Endothelial cell (in vitro differentiated cells): ENCODE measurements around the gene ACOT11. TPM values are rescaled to one million over a fixed set of nuclear protein-coding genes. Genes with fewer than 3 reads are reported as not detected.

Experiments used
- DNase-seq: peaks from one replicate; pipeline ENCODE4 v3.0.0; 2021; ENCODE audit warnings: low spot score
- H3K27ac Mint-ChIP-seq: one replicate; pipeline ENCODE4 v1.8.0; 2021; ENCODE audit warnings: mixed read lengths, inconsistent platforms; ENCODE audit not compliant: unreplicated experiment
- H3K27me3 Mint-ChIP-seq: one replicate; pipeline ENCODE4 v1.8.0; 2021; ENCODE audit warnings: mild to moderate bottlenecking, moderate library complexity, mixed read lengths, inconsistent platforms; ENCODE audit not compliant: unreplicated experiment
- H3K36me3 Mint-ChIP-seq: one replicate; pipeline ENCODE4 v1.8.0; 2021; ENCODE audit warnings: mild to moderate bottlenecking, low read depth, mixed read lengths, inconsistent platforms; ENCODE audit not compliant: unreplicated experiment
- H3K4me1 Mint-ChIP-seq: one replicate; pipeline ENCODE4 v1.8.0; 2021; ENCODE audit warnings: mild to moderate bottlenecking, mixed read lengths, inconsistent platforms; ENCODE audit not compliant: unreplicated experiment
- H3K4me3 Mint-ChIP-seq: one replicate; pipeline ENCODE4 v1.8.0; 2021; ENCODE audit warnings: mild to moderate bottlenecking, mixed read lengths, inconsistent platforms; ENCODE audit not compliant: unreplicated experiment
- H3K9me3 Mint-ChIP-seq: one replicate; pipeline ENCODE4 v1.8.0; 2021; ENCODE audit warnings: mixed read lengths, inconsistent platforms; ENCODE audit not compliant: unreplicated experiment
- CTCF ChIP-seq: fragments of 200-600 bp; sonication (generic); IDR thresholded peaks from one replicate; pipeline ENCODE4 v1.5.0; 2021; ENCODE audit warnings: antibody characterized with exemption; ENCODE audit not compliant: unreplicated experiment
- total RNA-seq: library from RNA; stranded (reverse); fragmentation: NEBNext Ultra II Directional; extraction: Animal tissue kit (Norgen Biotek cat#: 25700); gene quantifications from one replicate; pipeline ENCODE4 v1.2.1, GENCODE V29; 2021; ENCODE audit not compliant: unreplicated experiment

The ACOT11 gene
- total RNA-seq, 1 donor from 2014 or later: 35.6 TPM

DNA sequence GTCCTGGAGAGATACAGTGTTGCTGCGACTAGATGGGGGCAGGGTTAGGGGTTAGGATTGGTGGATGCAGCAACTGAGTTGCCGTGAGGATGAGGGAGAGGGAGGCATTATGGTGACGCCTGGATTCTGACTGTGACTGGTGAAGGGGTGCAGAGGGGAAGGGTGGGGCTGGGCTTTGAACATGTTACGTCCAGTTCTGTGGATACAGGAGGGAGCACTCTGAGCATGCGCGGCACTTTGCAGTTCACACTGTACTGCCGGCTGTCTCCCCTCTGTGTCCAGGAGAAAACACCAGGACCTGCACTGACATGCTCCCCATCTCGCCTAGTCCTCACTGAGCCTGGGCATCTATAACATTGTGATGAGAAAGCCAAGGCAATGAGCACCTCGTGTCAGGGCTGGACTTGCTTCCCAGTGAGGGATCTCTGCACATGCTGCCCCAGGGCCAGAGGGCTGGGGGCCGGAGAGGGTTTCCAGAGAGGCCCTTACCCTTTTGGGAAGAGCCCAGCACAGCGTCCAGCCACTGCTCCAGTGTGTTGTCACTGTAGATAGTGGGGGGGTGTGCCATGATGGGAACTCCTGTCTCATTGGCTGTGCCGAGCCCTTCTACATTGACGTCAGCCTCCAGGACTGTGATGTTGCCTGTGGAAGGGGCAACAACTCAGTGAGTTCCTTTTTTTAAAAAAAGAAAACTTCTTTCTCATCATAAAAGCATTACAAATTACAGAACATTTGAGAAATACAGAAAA is 67.7 kb downstream of the ACOT11 start:
- Mint-ChIP-seq H3K27me3 (peaks cover 9% of the 10 kb centered on the region), H3K36me3 (peaks cover 8% of the 10 kb centered on the region)
- DNase-seq: no peak

GRCh38 chr1:54619749-54620148 is 71.7 kb downstream of the ACOT11 start:
- no peaks in the 10 kb centered on the region for H3K9me3 Mint-ChIP-seq
- DNase-seq: no peak
- TF ChIP-seq CTCF: no peak
- H3K4me3 Mint-ChIP-seq: no peak overlapping the region
- peaks cover 8% of the 10 kb centered on the region for H3K27me3 Mint-ChIP-seq
- H3K4me1 Mint-ChIP-seq: peaks cover 23% of the 10 kb centered on the region
- H3K36me3 Mint-ChIP-seq: no peaks in the 10 kb centered on the region
- H3K27ac Mint-ChIP-seq: no peak overlapping the region

More for the DNA sequence above, 67.7 kb downstream of the ACOT11 start:
- H3K9me3 Mint-ChIP-seq: no peaks in the 10 kb centered on the region
- TF ChIP-seq CTCF: no peak
- H3K4me3 Mint-ChIP-seq: no peak overlapping the region
- peak overlapping the region; percentile 48 for H3K27ac Mint-ChIP-seq
- H3K4me1 Mint-ChIP-seq: peaks cover 42% of the 10 kb centered on the region

DNA sequence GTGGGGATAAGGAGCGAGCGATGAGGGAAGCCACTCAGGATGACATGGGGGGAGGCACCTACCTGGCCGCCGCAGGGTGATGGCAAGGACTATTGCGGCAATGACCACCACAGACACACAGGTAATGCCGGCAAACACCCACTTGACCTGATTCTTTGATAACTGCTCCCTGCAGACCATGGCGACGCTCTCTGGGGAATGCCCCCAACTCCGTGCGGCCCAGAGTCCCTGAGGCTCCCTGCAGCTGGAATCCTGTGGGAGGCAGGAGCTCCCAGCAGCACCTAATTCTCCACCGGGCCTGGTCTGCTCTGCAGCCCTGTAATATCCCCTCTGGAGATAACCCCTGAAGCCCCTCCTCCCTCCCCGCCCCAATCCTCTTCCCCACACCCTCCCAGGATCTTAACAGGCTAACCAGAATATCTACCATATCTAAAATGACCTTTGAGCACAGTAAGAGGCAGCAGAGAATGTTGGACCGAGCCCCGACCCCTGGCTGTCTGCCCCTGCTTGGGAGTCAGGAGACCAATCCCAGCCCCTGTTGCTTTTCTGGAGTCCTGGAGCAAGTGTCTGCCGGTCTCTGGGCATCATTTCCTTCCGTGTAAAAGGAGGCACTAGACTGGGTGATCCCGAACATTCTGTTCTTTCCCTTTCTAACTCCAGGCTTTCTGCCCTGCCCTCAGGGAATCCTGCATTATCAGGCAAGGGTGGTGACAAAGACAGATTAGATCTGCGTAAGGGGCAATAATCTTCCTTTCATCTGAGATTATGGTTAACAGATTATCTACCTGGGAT is 75.4 kb downstream of the ACOT11 start, which contains the start of gene FAM151A:
Gene FAM151A, minus strand, starts transcription at position 310 of the 792 bp plus-strand sequence. Its CDS starts 130 bp downstream, at position 180.
- no peak for DNase-seq
- no peaks in the 10 kb centered on the region for H3K9me3 Mint-ChIP-seq
- no peak within 1 kb of the TSS for H3K27ac Mint-ChIP-seq
- peaks cover 3% of the 10 kb centered on the region for H3K27me3 Mint-ChIP-seq
- H3K36me3 Mint-ChIP-seq: no peaks in the 10 kb centered on the region
- H3K4me3 Mint-ChIP-seq: no peak within 1 kb of the TSS
- peaks cover 13% of the 10 kb centered on the region for H3K4me1 Mint-ChIP-seq
- TF ChIP-seq CTCF: no peak

GRCh38 chr1:54624466-54625464 is 76.7 kb downstream of the ACOT11 start:
- Mint-ChIP-seq H3K36me3 (no peaks in the 10 kb centered on the region), H3K9me3 (no peaks in the 10 kb centered on the region), H3K27me3 (peaks cover 2% of the 10 kb centered on the region), H3K4me3 (no peak overlapping the region), H3K4me1 (peaks cover 6% of the 10 kb centered on the region), H3K27ac (no peak overlapping the region)
- TF ChIP-seq CTCF: no peak
- no peak for DNase-seq
